ENCODE measurements around the gene RFPL2.

RFPL2 gene

DNA sequence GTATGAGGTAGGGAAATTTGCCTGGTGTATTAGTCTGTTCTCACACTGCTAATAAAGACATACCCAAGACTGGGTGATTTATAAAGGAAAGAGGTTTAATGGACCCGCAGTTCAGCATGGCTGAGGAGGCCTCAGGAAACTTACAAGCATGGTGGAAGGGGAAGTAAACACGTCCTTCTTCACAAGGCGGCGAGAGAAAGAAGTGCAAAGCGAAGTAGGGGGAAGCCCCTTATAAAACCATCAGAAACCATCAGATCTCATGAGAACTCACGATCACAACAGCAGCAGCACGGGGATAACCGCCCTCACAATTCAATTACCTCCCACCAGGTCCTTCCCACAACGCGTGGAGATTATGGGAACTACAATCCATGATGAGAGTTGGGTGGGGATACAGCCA is 12.0 kb upstream of the RFPL2 start:
- POLR2A ChIA-PET: no interaction called here

GRCh38 chr22:32211011-32211410 is 6.1 kb upstream of the RFPL2 start:
- no peak for DNase-seq (ENCODE audit: extremely low spot score)
- CTCF ChIA-PET: interaction anchor here (1.6 kb wide), 1 partner anchor 56 kb away, joined by 4 read pairs; no protein-coding TSS in a partner anchor

More for the DNA sequence above, 12.0 kb upstream of the RFPL2 start:
- TF ChIP-seq FOXK2 (IDR thresholded peaks at IDR 0.05): no peak
- TF ChIP-seq LEF1 (IDR thresholded peaks at IDR 0.05; ENCODE audit: borderline replicate concordance): no peak
- TF ChIP-seq SP1 (IDR thresholded peaks at IDR 0.05): no peak
- TF ChIP-seq, protein P1, sequence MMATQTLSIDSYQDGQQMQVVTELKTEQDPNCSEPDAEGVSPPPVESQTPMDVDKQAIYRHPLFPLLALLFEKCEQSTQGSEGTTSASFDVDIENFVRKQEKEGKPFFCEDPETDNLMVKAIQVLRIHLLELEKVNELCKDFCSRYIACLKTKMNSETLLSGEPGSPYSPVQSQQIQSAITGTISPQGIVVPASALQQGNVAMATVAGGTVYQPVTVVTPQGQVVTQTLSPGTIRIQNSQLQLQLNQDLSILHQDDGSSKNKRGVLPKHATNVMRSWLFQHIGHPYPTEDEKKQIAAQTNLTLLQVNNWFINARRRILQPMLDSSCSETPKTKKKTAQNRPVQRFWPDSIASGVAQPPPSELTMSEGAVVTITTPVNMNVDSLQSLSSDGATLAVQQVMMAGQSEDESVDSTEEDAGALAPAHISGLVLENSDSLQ (IDR thresholded peaks at IDR 0.05): no peak
- no peak for TF ChIP-seq FOXM1 (IDR thresholded peaks at IDR 0.05; ENCODE audit: borderline replicate concordance)
- no peak for TF ChIP-seq FOXA1 (IDR thresholded peaks at IDR 0.05)
- no peak for TF ChIP-seq L3MBTL2 (conservative IDR thresholded peaks at IDR 0.05)
- TF ChIP-seq TARDBP (IDR thresholded peaks at IDR 0.05): no peak
- no peak for TF ChIP-seq ARNT (IDR thresholded peaks at IDR 0.05)
- no peak for TF ChIP-seq ELF4 (IDR thresholded peaks at IDR 0.05)
- DNase-seq (ENCODE audit: extremely low spot score): no peak
- CTCF ChIA-PET: interaction anchor here (0.6 kb wide), 1 partner anchor 114 kb away, joined by 3 read pairs; no protein-coding TSS in a partner anchor

GRCh38 chr22:32208681-32209080 is 3.8 kb upstream of the RFPL2 start:
- CTCF ChIA-PET: no interaction called here
- no peak for TF ChIP-seq SUZ12 (IDR thresholded peaks at IDR 0.05)
- DNase-seq (ENCODE audit: extremely low spot score): no peak

More at GRCh38 chr22:32211011-32211410, 6.1 kb upstream of the RFPL2 start:
- TF ChIP-seq FOXM1 (IDR thresholded peaks at IDR 0.05; ENCODE audit: borderline replicate concordance): no peak
- TF ChIP-seq FOXK2 (IDR thresholded peaks at IDR 0.05): no peak
- TF ChIP-seq CTBP1 (IDR thresholded peaks at IDR 0.05; ENCODE audit: borderline replicate concordance): no peak
- no peak for TF ChIP-seq SP1 (IDR thresholded peaks at IDR 0.05)
- no peak for TF ChIP-seq SUZ12 (IDR thresholded peaks at IDR 0.05)
- no peak for TF ChIP-seq LEF1 (IDR thresholded peaks at IDR 0.05; ENCODE audit: borderline replicate concordance)
- TF ChIP-seq FOXA1 (IDR thresholded peaks at IDR 0.05): no peak
- no peak for TF ChIP-seq BHLHE40 (IDR thresholded peaks at IDR 0.05; ENCODE audit: borderline replicate concordance)
- TF ChIP-seq, protein P1 (IDR thresholded peaks at IDR 0.05): no peak
- no peak for TF ChIP-seq ZNF384 (IDR thresholded peaks at IDR 0.05)
- TF ChIP-seq TARDBP (IDR thresholded peaks at IDR 0.05): no peak
- POLR2A ChIA-PET: no interaction called here

DNA sequence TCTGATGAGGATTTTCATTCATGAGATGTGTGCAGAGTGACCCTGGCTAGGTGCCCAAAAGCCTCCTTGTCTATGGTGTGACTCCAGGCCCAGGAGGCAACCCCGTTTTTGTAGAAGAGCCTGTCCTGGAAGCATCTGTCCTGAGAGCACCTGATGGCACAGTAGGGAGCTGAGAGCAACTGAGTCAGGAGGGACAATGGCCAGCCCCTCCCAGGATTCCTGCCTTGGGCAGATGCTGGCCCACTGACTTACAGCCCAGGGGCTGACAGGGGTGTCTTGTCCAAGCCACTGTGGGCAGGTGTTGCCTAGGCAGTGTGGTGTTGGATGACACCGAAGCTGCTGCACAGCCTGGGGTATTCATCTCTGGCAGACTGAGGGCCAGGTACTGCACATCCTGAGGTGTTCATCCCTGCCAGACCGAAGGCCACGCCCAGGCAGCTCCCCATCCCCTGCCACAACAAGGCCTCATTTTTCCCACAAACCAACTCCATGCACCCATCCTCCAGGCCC is 3.2 kb upstream of the RFPL2 start:
- ChIA-PET CTCF (no interaction called here), POLR2A (no interaction called here)
- no peak for TF ChIP-seq HDGF (IDR thresholded peaks at IDR 0.05; ENCODE audit: borderline replicate concordance)
- TF ChIP-seq TARDBP (IDR thresholded peaks at IDR 0.05): no peak
- TF ChIP-seq SUZ12 (IDR thresholded peaks at IDR 0.05): no peak
- no peak for TF ChIP-seq LEF1 (IDR thresholded peaks at IDR 0.05; ENCODE audit: borderline replicate concordance)
- no peak for TF ChIP-seq ARNT (IDR thresholded peaks at IDR 0.05)
- TF ChIP-seq ELF4 (IDR thresholded peaks at IDR 0.05): no peak
- no peak for TF ChIP-seq FOXA1 (IDR thresholded peaks at IDR 0.05)
- TF ChIP-seq L3MBTL2 (conservative IDR thresholded peaks at IDR 0.05): no peak
- TF ChIP-seq ZNF384 (IDR thresholded peaks at IDR 0.05): no peak
- DNase-seq (ENCODE audit: extremely low spot score): no peak

More at GRCh38 chr22:32208681-32209080, 3.8 kb upstream of the RFPL2 start:
- POLR2A ChIA-PET: no interaction called here

GRCh38 chr22:32206774-32207758 is 2.2 kb upstream of the RFPL2 start:
- TF ChIP-seq FOXK2 (IDR thresholded peaks at IDR 0.05) (no peak), L3MBTL2 (conservative IDR thresholded peaks at IDR 0.05) (no peak), FOXA1 (IDR thresholded peaks at IDR 0.05) (no peak), BHLHE40 (IDR thresholded peaks at IDR 0.05; ENCODE audit: borderline replicate concordance) (no peak), SUZ12 (IDR thresholded peaks at IDR 0.05) (no peak), FOXM1 (IDR thresholded peaks at IDR 0.05; ENCODE audit: borderline replicate concordance) (no peak), HDGF (IDR thresholded peaks at IDR 0.05; ENCODE audit: borderline replicate concordance) (no peak), ARNT (IDR thresholded peaks at IDR 0.05) (no peak), TARDBP (IDR thresholded peaks at IDR 0.05) (no peak), LEF1 (IDR thresholded peaks at IDR 0.05; ENCODE audit: borderline replicate concordance) (no peak), NFRKB (IDR thresholded peaks at IDR 0.05) (no peak), CTBP1 (IDR thresholded peaks at IDR 0.05; ENCODE audit: borderline replicate concordance) (no peak), SP1 (IDR thresholded peaks at IDR 0.05) (no peak), ZNF384 (IDR thresholded peaks at IDR 0.05) (no peak), ELF4 (IDR thresholded peaks at IDR 0.05) (no peak)
- TF ChIP-seq, protein P1 (IDR thresholded peaks at IDR 0.05): no peak
- ChIA-PET CTCF (no interaction called here), POLR2A (no interaction called here)
- DNase-seq (ENCODE audit: extremely low spot score): peak; percentile 25
